ENCODE results near the gene SCARF2. TPM values are rescaled to one million over a fixed set of nuclear protein-coding genes. Genes with fewer than 3 reads are reported as not detected.

SCARF2 gene
- total and polyA plus RNA-seq, 11 donors = 1.5 to 10.1 (median 2.8) TPM

DNA sequence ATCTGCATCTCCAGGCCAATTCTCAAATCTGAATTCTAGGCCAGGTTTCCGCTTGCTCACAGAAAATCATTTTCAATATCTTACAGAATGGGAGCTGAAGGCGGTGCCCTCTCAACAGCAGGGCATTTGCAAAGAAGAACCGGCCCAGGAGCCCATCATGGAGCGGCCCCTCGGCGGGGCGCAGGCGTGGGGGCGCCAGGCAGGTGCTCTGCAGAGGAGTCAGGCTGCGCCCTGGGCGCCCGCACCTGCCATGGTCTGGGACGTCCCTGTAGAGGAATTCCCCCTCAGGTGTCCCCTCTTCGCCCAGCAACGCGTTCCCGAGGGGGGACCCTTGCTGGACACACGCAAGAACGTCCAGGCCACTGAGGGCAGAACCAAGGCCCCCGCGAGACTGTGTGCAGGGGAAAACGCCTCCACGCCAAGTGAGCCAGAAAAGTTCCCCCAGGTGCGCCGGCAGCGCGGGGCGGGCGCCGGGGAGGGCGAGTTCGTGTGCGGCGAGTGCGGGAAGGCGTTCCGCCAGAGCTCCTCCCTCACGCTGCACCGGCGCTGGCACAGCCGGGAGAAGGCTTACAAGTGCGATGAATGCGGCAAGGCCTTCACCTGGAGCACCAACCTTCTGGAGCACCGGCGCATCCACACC, 32.2 kb downstream of the SCARF2 start:
- TF ChIP-seq, protein P1, sequence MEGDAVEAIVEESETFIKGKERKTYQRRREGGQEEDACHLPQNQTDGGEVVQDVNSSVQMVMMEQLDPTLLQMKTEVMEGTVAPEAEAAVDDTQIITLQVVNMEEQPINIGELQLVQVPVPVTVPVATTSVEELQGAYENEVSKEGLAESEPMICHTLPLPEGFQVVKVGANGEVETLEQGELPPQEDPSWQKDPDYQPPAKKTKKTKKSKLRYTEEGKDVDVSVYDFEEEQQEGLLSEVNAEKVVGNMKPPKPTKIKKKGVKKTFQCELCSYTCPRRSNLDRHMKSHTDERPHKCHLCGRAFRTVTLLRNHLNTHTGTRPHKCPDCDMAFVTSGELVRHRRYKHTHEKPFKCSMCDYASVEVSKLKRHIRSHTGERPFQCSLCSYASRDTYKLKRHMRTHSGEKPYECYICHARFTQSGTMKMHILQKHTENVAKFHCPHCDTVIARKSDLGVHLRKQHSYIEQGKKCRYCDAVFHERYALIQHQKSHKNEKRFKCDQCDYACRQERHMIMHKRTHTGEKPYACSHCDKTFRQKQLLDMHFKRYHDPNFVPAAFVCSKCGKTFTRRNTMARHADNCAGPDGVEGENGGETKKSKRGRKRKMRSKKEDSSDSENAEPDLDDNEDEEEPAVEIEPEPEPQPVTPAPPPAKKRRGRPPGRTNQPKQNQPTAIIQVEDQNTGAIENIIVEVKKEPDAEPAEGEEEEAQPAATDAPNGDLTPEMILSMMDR (IDR thresholded peaks at IDR 0.05) = no peak
- no peak for TF ChIP-seq POLR2A (IDR thresholded peaks at IDR 0.05)
- intact Hi-C loops (cut with DNase I) = no loop called here
- Histone ChIP-seq H3K4me1 (no peaks in the 10 kb centered on the region), H3K4me3 (no peak overlapping the region), H3K36me3 (peaks cover 0 to 48% (median 26%) of the 10 kb centered on the region in 9 donors), H3K27ac (no peak overlapping the region), H3K27me3 (no peaks in the 10 kb centered on the region), H3K9me3 (no peaks in the 10 kb centered on the region)
- 96 to 97% (median 96%) methylated on average over 32 to 45 of the region's 45 CpGs for WGBS, 4 donors
- DNase-seq (no peak), ATAC-seq (no peak)

DNA sequence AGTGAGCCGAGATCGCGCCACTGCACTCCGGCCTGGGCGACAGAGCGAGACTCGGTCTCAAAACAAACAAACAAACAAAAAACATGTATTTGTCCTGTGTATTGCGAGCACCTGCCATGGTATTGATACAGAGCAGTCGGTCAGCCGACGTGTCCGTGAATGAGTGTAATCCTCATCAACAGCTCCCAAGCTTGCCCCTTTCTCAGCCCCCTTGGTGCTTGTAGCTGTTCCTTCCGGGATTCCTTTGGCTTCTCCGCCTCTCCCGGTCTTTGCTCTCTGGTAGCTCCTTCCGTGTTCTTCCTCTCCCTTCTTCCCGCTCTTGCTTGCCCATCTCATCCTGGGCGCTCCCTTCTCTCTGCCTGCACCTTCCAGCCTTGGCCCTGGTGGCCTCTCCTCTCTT, 32.7 kb downstream of the SCARF2 start:
- Histone ChIP-seq H3K9me3 (no peaks in the 10 kb centered on the region), H3K36me3 (peaks cover 0 to 48% (median 26%) of the 10 kb centered on the region in 9 donors), H3K27ac (no peak overlapping the region), H3K4me3 (no peak overlapping the region), H3K27me3 (no peaks in the 10 kb centered on the region), H3K4me1 (no peaks in the 10 kb centered on the region)
- no peak for DNase-seq
- intact Hi-C loops (cut with DNase I) = no loop called here
- TF ChIP-seq, protein P1 (IDR thresholded peaks at IDR 0.05) = no peak
- no peak for TF ChIP-seq POLR2A (IDR thresholded peaks at IDR 0.05)
- 89 to 96% (median 96%) methylated on average over 18 of the region's 18 CpGs for WGBS, 4 donors
- ATAC-seq = no peak

DNA sequence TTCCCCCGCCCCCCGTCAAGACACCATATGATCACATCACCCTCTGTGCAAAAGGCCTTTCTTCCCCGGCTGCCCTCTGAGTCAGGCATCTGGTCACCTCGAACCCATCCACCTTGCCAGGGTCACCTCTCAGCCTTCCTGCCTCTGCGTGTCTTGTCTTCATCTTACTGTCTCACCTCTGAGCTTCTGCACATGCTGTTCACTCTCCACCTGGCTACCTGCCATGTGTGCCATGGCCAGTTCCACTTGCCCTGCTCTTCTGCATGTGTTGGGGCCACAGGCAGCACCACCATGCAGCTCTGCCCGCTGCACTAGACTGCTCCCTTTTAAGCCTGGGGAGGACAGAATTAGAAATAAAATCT, 33.9 kb downstream of the SCARF2 start:
- no peaks in the 10 kb centered on the region for H3K4me1 ChIP-seq
- no peak overlapping the region for H3K27ac ChIP-seq
- ATAC-seq = no peak
- WGBS, 4 donors = 87 to 94% (median 94%) methylated on average over 6 of the region's 6 CpGs
- H3K4me3 ChIP-seq = no peak overlapping the region
- peaks cover 0 to 48% (median 26%) of the 10 kb centered on the region in 9 donors for H3K36me3 ChIP-seq
- intact Hi-C loops (cut with DNase I) = no loop called here
- no peaks in the 10 kb centered on the region for H3K9me3 ChIP-seq
- DNase-seq = no peak
- TF ChIP-seq, protein P1 (IDR thresholded peaks at IDR 0.05) = no peak
- no peak for TF ChIP-seq POLR2A (IDR thresholded peaks at IDR 0.05)
- H3K27me3 ChIP-seq = no peaks in the 10 kb centered on the region

DNA sequence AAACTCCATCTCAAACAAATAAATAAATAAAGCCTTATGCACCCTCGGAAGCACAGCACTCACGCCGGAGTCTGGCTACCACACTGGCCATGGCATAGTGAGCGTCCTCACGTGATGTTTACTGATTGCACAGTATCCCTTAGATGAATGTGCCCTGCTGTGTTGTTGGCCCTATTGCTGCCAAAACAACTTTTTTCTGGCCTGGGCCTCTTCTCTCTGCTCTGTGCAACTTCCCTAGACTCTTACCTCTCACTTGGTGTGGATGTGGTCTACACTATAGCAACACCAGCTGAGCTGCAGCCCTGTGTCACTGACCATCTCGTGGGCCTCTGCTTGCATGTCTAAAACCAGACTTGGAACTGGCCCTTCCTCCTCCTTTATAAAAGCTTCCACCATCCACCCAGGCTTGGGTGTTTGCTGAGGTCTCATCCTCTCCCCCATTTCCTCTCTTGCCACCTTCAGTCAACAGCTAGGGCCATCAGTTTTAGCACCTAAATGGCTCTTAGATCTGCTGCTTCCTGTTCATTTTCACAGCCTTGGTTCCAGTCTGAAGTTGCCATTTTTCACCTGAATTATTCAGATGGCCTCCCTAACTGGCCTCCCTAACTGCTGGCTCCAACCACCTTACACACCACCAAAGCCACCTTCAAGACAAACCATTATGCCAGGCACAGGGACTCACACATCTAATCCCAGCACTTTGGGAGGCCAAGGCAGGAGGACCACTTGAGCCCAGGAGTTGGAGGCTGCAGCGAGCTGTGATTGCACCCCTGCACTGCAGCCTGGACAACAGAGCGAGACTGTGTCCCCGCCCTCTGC, 34.5 kb downstream of the SCARF2 start:
- WGBS, 4 donors = 93 to 99% (median 96%) methylated on average over 9 of the region's 9 CpGs
- DNase-seq = no peak
- H3K27me3 ChIP-seq = no peaks in the 10 kb centered on the region
- no peak for TF ChIP-seq POLR2A (IDR thresholded peaks at IDR 0.05)
- TF ChIP-seq, protein P1 (IDR thresholded peaks at IDR 0.05) = no peak
- no peak overlapping the region for H3K27ac ChIP-seq
- no peak for ATAC-seq
- no peaks in the 10 kb centered on the region for H3K9me3 ChIP-seq
- H3K36me3 ChIP-seq = peaks cover 0 to 48% (median 26%) of the 10 kb centered on the region in 9 donors
- intact Hi-C loops (cut with DNase I) = no loop called here
- no peak overlapping the region for H3K4me3 ChIP-seq
- H3K4me1 ChIP-seq = no peaks in the 10 kb centered on the region
